Ishikawa (cell line): Measurements from ENCODE around the gene DLX5.

Experiments
- CEBPB ChIP-seq: IDR thresholded peaks from 2 replicates; pipeline ENCODE4 v1.6.1; 2012
- CREB1 ChIP-seq: IDR thresholded peaks from 2 replicates; pipeline ENCODE4 v1.6.1; 2012; ENCODE audit warnings: low read depth
- EGR1 ChIP-seq: IDR thresholded peaks from 2 replicates; pipeline ENCODE4 v1.6.1; 2012
- EP300 ChIP-seq: IDR thresholded peaks from 2 replicates; pipeline ENCODE4 v1.6.1; 2012; ENCODE audit warnings: borderline replicate concordance
- MAX ChIP-seq: IDR thresholded peaks from 2 replicates; pipeline ENCODE4 v1.6.1; 2012
- NFIC ChIP-seq: IDR thresholded peaks from 2 replicates; pipeline ENCODE4 v1.6.1; 2012
- RAD21 ChIP-seq: IDR thresholded peaks from 2 replicates; pipeline ENCODE4 v1.6.1; 2012; ENCODE audit warnings: low read depth
- REST ChIP-seq: IDR thresholded peaks from 2 replicates; pipeline ENCODE4 v1.6.1; 2012; ENCODE audit warnings: low read depth, mild to moderate bottlenecking
- TAF1 ChIP-seq: IDR thresholded peaks from 2 replicates; pipeline ENCODE4 v1.6.1; 2012; ENCODE audit warnings: low read depth, mild to moderate bottlenecking
- TCF12 ChIP-seq: IDR thresholded peaks from 2 replicates; pipeline ENCODE4 v1.6.1; 2012; ENCODE audit warnings: low read depth
- TEAD4 ChIP-seq: IDR thresholded peaks from 2 replicates; pipeline ENCODE4 v1.6.1; 2012
- YY1 ChIP-seq: IDR thresholded peaks from 2 replicates; pipeline ENCODE4 v1.6.1; 2012; ENCODE audit warnings: low read depth
- ZBTB7A ChIP-seq: IDR thresholded peaks from 2 replicates; pipeline ENCODE4 v1.6.1; 2012; ENCODE audit warnings: low read depth
- TF ChIP-seq, protein P1 (sequence below): IDR thresholded peaks from 2 replicates; pipeline ENCODE4 v1.6.1; 2012

GRCh38 chr7:96992192-96993005 is 32.2 kb downstream of the DLX5 start:
- TF ChIP-seq TAF1 (no peak), EP300 (no peak), CREB1 (no peak), CEBPB (no peak), MAX (no peak), TCF12 (no peak), REST (no peak), NFIC (no peak), RAD21 (no peak), YY1 (no peak), EGR1 (no peak), TEAD4 (no peak), ZBTB7A (no peak)
- TF ChIP-seq, protein P1, sequence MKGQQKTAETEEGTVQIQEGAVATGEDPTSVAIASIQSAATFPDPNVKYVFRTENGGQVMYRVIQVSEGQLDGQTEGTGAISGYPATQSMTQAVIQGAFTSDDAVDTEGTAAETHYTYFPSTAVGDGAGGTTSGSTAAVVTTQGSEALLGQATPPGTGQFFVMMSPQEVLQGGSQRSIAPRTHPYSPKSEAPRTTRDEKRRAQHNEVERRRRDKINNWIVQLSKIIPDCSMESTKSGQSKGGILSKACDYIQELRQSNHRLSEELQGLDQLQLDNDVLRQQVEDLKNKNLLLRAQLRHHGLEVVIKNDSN = no peak
